ENCODE results near the gene NDST1. TPM values are rescaled to one million over a fixed set of nuclear protein-coding genes. Genes with fewer than 3 reads are reported as not detected.

NDST1 gene
- total RNA-seq (2022; extraction: Qiagen RNA extraction): 44.3 to 71.3 TPM (median 66.2 TPM) in 5 replicates

DNA sequence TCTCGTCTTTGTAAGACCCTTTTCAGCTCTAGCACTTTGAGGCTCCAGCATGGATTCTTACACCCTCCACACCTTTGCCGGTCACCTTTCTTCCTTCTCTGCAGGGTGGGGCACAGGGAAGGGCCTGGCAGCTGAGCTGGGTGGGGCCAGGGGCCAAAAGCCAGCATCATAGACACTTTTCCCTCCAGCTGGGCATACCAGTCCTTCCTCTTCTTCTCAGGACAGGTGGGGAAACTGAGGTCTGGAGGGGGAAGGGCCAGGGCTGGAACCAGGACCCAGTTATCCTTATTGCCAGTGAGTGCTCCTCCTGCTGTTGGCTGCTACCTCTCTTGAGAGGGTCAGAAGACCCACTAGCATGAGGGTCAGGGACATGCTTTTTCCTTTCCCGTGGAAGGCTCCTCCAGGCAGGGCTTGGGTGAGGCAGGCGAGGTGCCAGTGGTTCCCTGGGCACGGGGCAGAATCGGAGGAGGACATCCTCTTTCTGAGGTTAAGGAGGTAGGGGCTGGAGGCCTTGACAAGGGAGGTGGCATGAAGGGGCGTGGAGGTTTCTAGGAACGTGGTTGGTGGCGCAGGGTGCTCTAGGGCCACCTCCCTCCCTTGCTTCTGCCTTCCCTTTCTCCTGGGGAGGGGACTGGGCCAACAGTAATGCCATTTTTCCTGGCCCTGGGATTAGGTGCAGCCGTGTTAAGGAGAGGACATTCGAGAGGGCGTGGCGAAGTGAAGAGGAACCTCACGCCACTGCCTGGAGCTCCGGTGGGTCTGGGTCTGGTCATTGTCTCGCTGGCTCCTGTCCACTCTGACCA, at the start of gene NDST1:
Gene NDST1, plus strand, starts transcription at position 658 of the 803 bp plus-strand sequence. CDS start 13,124 bp downstream, outside the sequence.

Other genes with a start within 250 kb of the NDST1 start
- gene CAMK2A, start 218.4 kb upstream of the NDST1 start, total RNA-seq (2022; extraction: Qiagen RNA extraction): 0.54 to 0.85 TPM (median 0.77 TPM) in 5 replicates
- 25.8 to 37.8 TPM (median 31.8 TPM) in 5 replicates for gene ARSI, start 205.2 kb upstream of the NDST1 start, total RNA-seq (2022; extraction: Qiagen RNA extraction)
- gene TCOF1, start 150.4 kb upstream of the NDST1 start, total RNA-seq (2022; extraction: Qiagen RNA extraction): 53.5 to 85.1 TPM (median 77.8 TPM) in 5 replicates
- gene CD74, start 95.2 kb upstream of the NDST1 start, total RNA-seq (2022; extraction: Qiagen RNA extraction): 0.14 TPM in 2 of 5 replicates, not detected in the others
- gene RPS14, start 58.4 kb upstream of the NDST1 start, total RNA-seq (2022; extraction: Qiagen RNA extraction): 2,222 to 2,838 TPM (median 2,317 TPM) in 5 replicates
- gene SYNPO, start 132.5 kb downstream of the NDST1 start, total RNA-seq (2022; extraction: Qiagen RNA extraction): 17.3 to 29.5 TPM (median 26.7 TPM) in 5 replicates
- gene MYOZ3, start 153.1 kb downstream of the NDST1 start, total RNA-seq (2022; extraction: Qiagen RNA extraction): 0.02 to 0.18 TPM (median 0.09 TPM) in 4 of 5 replicates, not detected in the other
- gene RBM22, start 192.9 kb downstream of the NDST1 start, total RNA-seq (2022; extraction: Qiagen RNA extraction): 45.7 to 53.3 TPM (median 50.9 TPM) in 5 replicates

All from A549 treated with dexamethasone at 1 μM for 4 hours (cell line).